Ramos (cell line): ENCODE data around the gene HMGXB3.
"Not testable (repeated sequence)": the region's sequence is repeated elsewhere in the genome, so short reads cannot be mapped to it uniquely, and the experiment has no call there.

ENCODE experiments used
- in situ Hi-C: fragments of 300-500 bp; cut with MboI; formaldehyde crosslinking; loops from one replicate; pipeline ENCODE4 v1.14.3; 2022; ENCODE audit warnings: low sequenced_read_pairs; ENCODE audit not compliant: unreplicated experiment

HMGXB3 gene

DNA sequence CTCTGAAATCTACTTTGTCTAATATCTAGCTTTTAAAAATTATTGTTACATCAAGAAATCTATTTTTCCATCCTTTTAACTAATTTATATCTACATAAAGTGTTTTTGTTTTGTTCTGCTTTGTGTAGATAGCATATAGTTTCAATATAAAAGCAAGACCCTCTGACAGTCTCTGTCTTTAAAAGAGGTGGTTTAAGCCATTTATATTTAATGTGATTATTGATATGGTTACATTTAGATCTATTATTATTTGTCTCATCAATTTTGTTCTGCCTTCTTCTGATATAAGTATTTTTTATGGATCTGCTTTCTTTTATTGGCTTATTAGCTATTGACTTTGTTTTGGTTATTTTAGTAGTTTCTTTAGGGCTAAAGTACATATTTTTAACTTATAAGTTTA, 16.0 kb downstream of the HMGXB3 start:
- in situ Hi-C loops, result no loop called here

DNA sequence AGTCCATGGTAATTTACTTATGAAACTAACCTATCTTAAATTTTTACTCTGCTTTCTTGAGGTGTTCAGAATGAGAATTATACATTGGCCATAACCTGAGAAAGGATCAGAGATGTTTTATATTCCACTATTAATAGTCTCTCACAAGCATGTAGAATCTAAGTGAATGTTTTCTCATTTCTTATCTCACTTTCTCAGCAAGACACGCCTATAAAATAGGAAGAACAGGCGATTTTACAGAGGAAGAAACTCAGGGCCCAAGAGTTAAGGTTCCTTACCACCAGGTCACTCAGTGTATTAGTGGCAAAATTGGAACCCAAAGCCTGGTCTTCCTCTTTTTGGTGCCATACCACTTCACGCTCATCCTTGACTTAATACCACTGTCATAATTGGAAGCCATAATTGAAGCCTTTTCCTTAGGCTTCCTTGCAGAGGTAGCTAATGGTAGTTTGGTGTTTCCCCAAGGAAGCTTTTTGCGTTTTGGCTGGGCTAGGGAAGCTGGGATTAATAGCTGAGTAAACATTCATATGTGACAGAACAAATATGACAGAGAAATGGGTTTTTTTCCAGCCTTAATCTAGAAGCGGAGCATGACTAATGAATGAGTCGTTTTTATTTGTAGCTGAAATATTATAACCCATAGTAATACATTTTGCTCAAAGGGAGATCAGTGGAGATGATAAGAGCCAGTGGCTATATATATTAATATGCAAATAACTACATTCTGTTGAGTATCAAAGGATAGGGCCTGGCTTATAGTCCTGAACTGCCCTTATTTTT, 16.9 kb downstream of the HMGXB3 start:
- in situ Hi-C loops, result no loop called here

DNA sequence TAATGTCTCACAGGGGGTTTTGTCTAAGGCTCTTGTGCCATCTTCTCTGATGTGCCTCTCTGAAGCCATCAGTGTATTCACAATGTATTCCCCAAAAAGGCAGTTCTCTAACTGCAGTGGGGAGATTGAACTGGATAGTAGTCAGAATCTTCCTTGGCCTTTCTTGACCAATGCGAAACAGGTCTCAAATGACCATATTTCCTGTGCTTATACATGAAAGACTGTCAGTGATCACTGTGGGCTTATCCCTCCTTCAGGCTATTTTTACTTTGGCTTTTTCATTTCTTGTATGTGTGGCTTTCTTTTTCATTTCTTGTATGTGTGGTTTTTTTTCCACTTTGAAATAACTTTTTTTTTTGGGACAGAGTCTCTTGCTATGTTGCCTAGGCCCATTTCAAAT, 19.7 kb downstream of the HMGXB3 start:
- in situ Hi-C loops, result no loop called here

DNA sequence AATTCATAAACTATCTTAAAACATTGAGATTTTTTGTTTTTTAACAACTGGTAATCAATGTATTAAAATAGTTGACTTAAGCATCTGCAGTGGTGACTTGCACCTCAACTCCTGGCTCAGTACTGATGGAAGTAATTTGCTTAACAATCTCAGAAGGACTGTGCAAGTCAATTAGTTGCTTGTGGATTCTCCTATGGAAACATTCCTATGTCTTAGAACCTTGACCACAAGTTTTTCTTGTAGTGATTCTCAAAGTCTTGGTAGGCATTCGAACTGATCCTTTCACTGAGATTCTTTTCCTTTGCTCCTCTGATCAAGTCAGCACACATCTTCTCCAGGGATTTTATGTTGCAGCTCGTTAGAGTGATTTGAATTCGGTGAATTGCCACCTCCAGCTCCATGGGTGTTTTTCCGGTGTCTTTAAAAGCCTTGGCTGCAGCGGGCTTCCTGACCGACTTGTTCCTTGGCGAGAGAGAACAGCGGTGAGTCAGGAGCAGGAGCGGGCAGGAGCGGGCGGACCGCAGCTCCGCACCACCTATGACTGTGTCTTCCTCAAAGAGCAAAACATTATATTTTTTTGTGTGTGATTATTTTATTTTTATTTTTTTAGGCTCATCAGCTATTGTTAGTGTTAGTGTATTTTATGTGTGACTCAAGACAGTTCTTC, 21.1 kb downstream of the HMGXB3 start:
- in situ Hi-C loops, result no loop called here

DNA sequence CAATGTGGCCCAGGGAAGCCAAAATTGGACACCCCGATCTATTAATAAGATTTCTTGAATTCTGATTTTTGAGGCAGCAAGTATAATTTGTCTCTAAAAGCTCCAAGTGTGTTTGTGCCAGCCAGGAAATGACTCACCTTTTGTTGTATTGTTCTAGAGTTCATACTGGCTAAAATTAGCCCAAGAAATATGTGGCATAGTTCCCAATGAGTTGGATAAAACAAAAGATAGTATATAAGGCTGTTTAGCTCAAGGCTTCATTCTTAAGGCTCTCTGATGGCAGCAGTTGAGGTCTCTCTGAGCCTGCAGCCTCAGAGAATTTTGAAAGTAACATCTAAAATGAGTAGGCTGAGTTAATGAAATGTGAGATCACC, 21.6 kb downstream of the HMGXB3 start:
- in situ Hi-C loops, result no loop called here

DNA sequence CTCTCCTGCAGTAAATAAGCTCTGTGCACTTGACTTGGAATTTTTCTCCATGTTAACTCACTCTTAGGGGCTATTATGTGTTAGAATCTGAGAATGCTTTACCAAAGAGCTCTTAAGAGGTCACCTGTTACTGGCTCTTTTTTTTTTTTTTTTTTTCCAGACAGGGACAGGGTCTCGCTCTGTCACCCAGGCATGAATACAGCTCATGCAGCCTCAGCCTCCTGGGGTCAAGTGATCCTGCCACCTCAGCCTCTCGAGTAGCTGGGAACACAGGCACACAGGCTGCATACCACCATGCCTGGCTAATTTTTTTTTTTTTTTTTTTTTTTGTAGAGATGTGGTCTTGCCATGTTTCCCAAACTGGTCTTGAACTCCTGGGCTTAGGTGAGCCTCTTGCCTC, 22.1 kb downstream of the HMGXB3 start:
- in situ Hi-C loops, result no loop called here

DNA sequence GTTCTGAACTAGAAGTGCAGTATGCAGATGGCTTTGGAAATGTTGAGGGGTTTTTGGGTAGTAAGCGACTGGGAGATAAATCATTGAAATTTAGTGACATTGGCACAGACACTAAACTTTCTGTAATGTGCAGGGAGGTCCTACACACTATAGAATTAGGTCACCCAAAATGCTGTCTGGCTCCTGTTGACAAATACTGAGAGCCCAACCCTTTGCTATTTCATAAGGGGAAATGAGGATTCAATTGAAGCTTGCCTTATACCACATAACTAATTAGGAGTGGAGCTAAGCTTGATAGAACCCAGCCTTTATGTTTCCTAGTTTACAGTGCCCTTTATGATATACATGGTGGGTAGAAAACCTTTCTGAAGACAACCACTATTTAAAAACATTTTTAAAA, 22.6 kb downstream of the HMGXB3 start:
- in situ Hi-C loops, result no loop called here

DNA sequence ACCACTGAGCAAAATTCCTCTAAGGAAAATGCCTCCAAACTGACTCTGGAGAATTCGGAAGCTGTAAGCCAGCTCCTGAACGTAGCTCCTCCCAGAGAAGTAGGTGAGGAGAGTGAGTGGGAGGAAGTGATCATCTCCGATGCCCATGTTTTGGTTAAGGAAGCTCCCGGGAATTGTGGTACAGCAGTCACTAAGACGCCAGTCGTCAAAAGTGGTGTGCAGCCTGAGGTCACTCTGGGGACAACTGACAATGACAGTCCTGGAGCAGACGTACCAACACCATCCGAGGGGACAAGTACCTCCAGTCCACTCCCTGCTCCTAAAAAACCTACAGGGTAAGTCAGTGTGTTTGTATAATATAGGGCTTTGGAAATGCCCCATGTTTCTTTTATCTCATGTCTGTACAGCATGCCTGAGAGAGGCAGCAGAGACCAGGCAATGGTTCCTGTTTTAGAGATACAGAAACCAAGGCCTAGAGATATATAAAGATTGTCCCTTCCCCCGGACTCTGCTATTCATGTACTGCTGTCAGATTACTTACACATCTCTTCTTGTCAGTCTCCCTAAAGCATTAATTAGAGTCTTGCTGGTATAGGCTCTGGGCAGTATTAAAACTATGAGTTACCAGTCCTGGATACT, 23.9 kb downstream of the HMGXB3 start:
- in situ Hi-C loops, result no loop called here

DNA sequence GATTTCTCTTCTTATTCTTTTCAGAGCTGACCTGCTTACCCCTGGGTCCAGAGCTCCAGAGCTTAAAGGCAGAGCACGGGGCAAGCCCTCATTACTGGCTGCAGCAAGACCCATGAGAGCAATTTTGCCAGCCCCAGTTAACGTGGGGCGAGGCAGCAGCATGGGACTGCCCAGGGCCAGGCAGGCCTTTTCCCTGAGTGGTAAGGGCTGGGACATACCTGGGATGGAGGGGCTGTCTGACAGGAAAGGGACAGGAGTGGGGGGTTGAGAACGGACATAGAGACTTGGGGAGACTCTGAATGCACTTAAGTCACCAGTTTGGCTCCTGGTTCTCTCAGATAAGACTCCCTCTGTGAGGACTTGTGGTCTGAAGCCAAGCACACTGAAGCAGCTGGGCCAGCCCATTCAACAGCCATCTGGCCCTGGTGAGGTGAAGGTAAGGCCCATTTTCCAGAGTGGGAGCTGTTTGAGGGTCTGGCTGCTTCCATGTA, 26.2 kb downstream of the HMGXB3 start:
- in situ Hi-C loops, result no loop called here

DNA sequence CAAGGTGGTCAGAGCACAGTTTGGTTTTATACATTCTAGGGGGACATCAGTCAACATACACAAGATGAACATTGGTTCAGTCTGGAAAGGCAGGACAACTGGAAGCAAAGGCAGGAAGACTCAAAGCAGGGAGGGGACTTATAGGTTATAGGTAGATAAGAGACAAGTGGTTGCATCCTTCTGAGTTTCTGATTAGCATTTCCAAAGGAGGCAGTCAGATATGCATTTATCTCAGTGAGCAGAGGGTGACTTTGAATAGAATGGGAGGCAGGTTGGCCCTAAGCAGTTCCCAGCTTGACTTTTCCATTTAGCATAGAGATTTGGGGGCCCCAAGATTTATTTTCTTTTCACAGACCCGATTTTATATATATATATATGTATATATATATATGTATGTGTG, 27.5 kb downstream of the HMGXB3 start:
- in situ Hi-C loops, result not testable (repeated sequence)

DNA sequence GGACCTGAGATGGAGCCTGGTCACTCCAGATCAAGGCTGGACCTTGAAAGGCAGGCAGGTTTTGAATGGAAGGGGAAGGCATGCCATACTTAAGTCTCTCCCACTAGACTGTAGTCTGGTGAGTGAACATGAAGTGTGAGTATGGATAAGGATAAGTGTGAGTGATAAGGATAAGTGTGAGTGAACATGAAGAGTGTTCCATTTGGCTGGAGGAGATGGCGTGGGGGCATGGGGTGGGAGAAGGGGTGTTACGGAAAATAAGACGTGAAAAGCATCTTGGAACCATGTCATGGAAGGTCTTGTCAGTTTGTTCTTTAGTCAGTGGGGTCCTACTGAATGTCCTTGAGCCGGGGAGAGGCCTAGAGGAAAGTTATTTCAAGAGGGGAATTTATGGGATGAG, 32.8 kb downstream of the HMGXB3 start:
- in situ Hi-C loops, result no loop called here

DNA sequence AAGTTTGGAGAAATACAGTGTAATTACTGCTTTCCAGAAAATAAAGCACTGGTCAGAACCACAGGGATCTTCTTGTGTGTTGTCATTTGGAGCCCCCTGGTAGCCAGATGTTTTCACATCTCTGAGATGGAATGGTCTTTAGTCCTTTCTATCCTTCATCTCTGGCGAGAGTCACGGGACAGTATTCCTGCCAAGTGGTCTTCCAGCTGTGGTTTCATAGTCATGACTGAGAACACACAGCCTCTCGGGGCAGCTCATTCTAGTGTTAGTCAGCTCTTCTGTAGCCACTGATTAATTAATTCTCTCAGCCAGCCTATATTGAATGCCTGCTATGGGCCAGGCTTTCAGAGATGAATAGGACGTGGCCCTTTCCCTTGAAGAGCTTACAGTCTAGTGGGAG, 34.1 kb downstream of the HMGXB3 start:
- in situ Hi-C loops, result no loop called here

DNA sequence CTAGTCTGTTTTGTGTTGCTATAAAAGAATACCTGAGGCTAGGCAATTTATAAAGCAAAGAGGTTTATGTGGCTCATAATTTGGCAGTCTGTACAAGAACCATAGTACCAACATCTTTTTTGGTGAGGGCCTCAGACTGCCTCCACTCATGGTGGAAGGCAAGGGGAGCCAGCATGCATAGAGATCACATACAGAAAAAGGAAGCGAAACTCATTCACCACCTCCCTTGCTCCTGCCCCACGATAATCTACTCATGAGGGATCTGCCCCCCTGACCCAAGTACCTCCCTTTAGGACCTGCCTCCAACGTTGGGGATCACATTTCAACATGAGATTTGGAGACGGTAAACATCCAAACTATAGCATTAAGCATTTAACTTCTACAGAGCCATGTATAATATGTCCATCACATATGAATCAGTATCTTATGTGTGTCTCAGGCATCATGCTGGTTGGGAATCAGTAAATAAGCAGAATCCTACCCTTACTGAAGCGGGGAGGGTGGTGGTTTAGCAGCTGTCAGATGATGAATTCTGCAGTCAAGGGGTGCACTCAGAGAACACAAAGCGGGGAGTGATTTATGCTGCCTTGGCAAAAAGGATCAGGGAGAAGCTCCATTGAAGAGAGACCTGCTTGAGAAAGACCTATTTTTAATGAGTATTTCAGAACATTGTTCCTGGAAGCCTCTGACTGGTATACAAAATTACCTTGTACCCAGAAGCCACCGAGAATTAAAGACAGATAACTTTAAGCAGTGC, 34.8 kb downstream of the HMGXB3 start:
- in situ Hi-C loops, result no loop called here

DNA sequence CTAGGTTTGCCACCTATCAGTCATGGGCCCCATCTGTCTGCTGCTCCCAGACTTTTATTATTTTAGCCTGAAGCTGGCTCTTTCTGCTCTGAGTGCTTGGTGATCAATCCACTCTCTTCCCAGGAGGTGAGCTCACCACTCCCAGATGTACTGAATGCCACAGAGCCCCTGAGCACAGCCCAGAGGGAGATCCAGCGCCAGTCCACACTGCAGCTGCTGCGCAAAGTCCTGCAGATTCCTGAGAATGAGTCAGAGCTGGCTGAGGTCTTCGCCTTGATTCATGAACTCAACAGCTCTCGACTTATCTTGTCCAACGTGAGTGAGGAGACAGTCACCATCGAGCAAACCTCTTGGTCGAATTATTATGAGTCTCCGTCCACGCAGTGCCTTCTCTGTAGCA, 36.0 kb downstream of the HMGXB3 start:
- in situ Hi-C loops, result no loop called here

DNA sequence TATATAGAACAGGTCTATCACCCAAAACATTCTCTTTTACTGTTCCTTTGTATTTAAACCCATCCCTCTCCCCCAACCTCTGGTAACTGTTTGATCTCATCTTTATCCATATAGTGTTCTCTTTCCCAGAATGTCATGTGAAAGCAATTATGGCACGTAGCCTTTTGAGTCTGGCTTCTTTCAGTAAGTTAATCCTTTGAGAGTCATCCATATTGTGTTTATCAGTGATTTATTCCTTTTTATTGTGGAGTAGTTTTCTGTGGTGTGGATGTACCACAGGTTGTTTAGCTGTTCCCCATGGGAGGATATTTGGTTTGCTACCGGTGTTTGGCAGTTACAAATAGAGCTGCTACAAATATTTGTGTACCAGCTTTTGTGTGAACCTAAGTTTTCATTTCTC, 38.0 kb downstream of the HMGXB3 start:
- in situ Hi-C loops, result no loop called here

DNA sequence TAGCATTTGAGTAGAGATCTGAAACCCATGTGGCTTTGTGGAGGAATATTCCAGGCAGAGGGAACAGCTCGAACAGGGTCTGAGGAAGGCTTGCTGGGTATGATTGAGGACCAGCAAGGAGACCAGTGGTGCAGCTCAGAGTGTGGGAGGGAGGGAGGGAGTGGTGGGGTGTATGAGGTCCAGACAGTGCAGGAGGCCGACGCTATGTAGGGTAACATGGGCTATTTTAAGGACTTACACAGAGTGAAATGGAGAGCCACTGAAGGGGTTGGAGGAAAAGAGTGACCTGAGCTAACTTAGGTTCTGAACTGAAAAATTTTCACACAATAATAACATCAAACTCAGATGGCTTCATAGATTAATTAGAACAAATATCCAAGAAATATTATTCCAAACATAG, 41.9 kb downstream of the HMGXB3 start:
- in situ Hi-C loops, result no loop called here

DNA sequence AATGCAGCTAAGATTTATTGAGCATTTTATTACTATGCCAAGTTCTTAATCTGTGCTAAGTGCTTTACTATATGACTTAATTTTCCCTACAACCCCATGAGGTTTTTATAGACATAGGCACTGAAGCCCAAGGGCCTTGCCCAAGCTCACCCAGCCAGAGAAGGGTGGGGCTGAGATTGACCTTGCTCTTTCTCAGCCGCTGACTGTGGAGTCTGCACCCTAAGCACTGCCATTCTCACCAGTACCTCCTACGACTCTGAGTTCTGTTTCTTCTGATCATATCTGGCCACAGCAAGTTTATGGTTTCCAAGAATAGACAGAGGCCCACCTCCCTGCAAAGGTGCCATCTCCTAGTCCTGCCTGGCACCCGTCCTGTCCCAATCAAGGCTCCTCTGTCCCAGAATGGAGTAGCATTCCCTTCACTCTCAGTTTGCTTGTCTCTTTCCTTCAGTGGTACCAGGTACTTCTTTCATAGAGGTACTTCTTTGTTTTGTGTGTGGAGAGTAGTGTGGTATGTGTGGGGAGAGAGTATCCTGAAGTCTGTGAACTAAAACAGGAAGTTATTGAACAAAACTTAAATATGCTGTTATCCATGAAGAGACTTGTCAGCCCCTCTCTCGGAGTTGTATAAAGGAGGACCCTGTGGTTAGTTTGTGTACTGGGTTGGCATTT, 43.3 kb downstream of the HMGXB3 start:
- in situ Hi-C loops, result no loop called here

DNA sequence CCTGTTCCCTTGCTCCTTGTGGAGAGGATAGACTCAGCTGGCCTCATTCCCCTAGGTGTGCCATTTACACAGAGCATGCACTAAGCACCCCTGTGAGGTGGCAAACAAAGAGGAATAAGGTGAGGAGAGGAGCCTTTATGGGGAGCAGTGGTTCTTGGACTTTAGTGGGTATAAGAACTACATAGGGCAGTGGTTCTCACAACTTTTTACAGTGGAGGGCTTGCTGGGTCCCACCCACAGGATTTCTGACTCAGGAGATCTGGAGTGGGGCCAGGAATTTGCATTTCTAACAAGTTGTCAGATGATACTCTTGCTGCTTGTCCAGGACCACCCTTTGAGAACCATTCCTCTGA, 43.8 kb downstream of the HMGXB3 start:
- in situ Hi-C loops, result no loop called here

DNA sequence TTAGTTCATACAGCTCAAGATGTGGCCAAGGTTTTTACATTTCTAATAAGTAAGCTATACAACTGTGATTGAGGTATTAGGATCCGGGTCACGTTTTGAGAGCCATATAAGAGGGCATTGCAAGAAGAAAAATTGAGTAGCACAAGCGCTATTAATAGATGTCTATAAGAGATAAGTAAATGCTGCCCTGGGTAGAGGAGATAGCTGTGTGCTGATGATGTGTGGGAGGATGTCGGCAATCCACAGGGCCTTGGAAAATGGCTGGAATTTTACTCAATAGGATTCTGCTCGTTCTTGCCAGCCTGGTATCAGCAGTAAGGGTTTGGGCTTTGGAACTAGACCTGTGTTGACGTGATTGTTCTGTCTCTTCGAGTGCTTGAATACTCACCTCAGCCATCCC, 44.2 kb downstream of the HMGXB3 start:
- in situ Hi-C loops, result no loop called here

DNA sequence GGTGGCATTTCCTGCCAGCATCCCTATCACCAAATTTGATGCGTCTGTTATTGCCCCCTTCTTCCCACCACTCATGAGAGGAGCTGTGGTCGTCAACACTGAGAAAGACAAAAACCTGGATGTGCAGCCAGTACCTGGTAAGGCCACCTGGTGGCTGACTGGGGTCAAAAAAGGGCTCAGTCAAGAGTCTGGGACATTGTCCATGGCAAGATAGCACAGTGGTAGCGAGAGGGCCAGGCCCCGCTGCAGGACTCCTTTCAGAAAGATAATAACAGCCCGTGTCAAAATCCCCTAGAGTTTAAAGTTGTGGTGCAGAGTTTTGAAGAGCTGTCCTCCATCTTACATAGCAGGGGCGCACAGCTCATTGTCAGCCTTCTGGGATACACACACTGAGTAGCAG, 45.0 kb downstream of the HMGXB3 start:
- in situ Hi-C loops, result no loop called here
